Parathyroid adenoma (tissue), 2 donors: Measurements from ENCODE around the gene OSBPL3.

Source experiments
- H2AFZ ChIP-seq: fragments of 300-600 bp; sonication (generic); one replicate; pipeline ENCODE4 v1.7.0; 2017; ENCODE audit warnings: antibody characterized with exemption, mild to moderate bottlenecking
- H3K27ac ChIP-seq: fragments of 300-600 bp; sonication (generic); one replicate; pipeline ENCODE4 v1.7.0; 2017
- H3K27me3 ChIP-seq: fragments of 300-600 bp; sonication (generic); one replicate; pipeline ENCODE4 v1.7.0; 2017; ENCODE audit warnings: low read length; ENCODE audit not compliant: control insufficient read depth, insufficient read depth
- H3K36me3 ChIP-seq: fragments of 300-600 bp; sonication (generic); one replicate; pipeline ENCODE4 v1.7.0; 2017; ENCODE audit warnings: low read length; ENCODE audit not compliant: control insufficient read depth, insufficient read depth
- H3K4me1 ChIP-seq: fragments of 300-600 bp; sonication (generic); one replicate; pipeline ENCODE4 v1.7.0; 2017; ENCODE audit warnings: control low read depth
- H3K4me2 ChIP-seq: fragments of 300-600 bp; sonication (generic); one replicate; pipeline ENCODE4 v1.7.0; 2017; ENCODE audit warnings: low read length
- H3K4me3 ChIP-seq: fragments of 300-600 bp; sonication (generic); one replicate; pipeline ENCODE4 v1.7.0; 2017; ENCODE audit warnings: low read depth, low read length
- H3K79me2 ChIP-seq: fragments of 300-600 bp; sonication (generic); one replicate; pipeline ENCODE4 v1.7.0; 2017; ENCODE audit warnings: control low read depth
- H3K9ac ChIP-seq: fragments of 300-600 bp; sonication (generic); one replicate; pipeline ENCODE4 v1.7.0; 2017; ENCODE audit warnings: mild to moderate bottlenecking
- H3K9me3 ChIP-seq: fragments of 300-600 bp; sonication (generic); one replicate; pipeline ENCODE4 v1.7.0; 2017; ENCODE audit warnings: low read length; ENCODE audit not compliant: control insufficient read depth
- CTCF ChIP-seq: fragments of 300-600 bp; sonication (generic); IDR thresholded peaks from one replicate; pipeline ENCODE4 v1.7.0; 2017; ENCODE audit warnings: antibody characterized with exemption, mild to moderate bottlenecking
- donor health status: primary hyperparathyroidism.

OSBPL3 gene

GRCh38 chr7:24995466-24995865, 15.5 kb upstream of the OSBPL3 start:
- no peak overlapping the region for H3K4me3 ChIP-seq
- no peaks in the 10 kb centered on the region for H3K36me3 ChIP-seq
- H2AFZ ChIP-seq, result no peak overlapping the region
- TF ChIP-seq CTCF, result no peak
- no peaks in the 10 kb centered on the region for H3K27me3 ChIP-seq
- no peaks in the 10 kb centered on the region for H3K79me2 ChIP-seq
- H3K9me3 ChIP-seq, result no peaks in the 10 kb centered on the region
- no peak overlapping the region for H3K4me2 ChIP-seq
- H3K27ac ChIP-seq, result no peak overlapping the region
- no peak overlapping the region for H3K9ac ChIP-seq
- H3K4me1 ChIP-seq, result no peaks in the 10 kb centered on the region

- Histone ChIP-seq H2AFZ (no peak overlapping the region), H3K36me3 (no peaks in the 10 kb centered on the region), H3K9me3 (no peaks in the 10 kb centered on the region), H3K4me3 (no peak overlapping the region), H3K4me2 (no peak overlapping the region), H3K27ac (no peak overlapping the region), H3K27me3 (no peaks in the 10 kb centered on the region), H3K9ac (no peak overlapping the region), H3K79me2 (no peaks in the 10 kb centered on the region), H3K4me1 (no peaks in the 10 kb centered on the region)
- no peak for TF ChIP-seq CTCF
Observed at GRCh38 chr7:24992314-24992713, 12.3 kb upstream of the OSBPL3 start.

GRCh38 chr7:24991353-24991752, 11.4 kb upstream of the OSBPL3 start:
- no peak overlapping the region for H3K9ac ChIP-seq
- no peaks in the 10 kb centered on the region for H3K36me3 ChIP-seq
- H3K4me1 ChIP-seq, result no peaks in the 10 kb centered on the region
- H3K27ac ChIP-seq, result no peak overlapping the region
- no peak overlapping the region for H2AFZ ChIP-seq
- no peaks in the 10 kb centered on the region for H3K9me3 ChIP-seq
- no peak overlapping the region for H3K4me2 ChIP-seq
- no peaks in the 10 kb centered on the region for H3K79me2 ChIP-seq
- no peaks in the 10 kb centered on the region for H3K27me3 ChIP-seq
- no peak overlapping the region for H3K4me3 ChIP-seq
- TF ChIP-seq CTCF, result no peak

GRCh38 chr7:24987331-24987842, 7.4 kb upstream of the OSBPL3 start:
- Histone ChIP-seq H3K9ac (no peak overlapping the region), H3K4me2 (no peak overlapping the region), H3K4me3 (no peak overlapping the region), H3K9me3 (no peaks in the 10 kb centered on the region), H3K4me1 (no peaks in the 10 kb centered on the region), H3K27ac (no peak overlapping the region), H2AFZ (no peak overlapping the region), H3K36me3 (no peaks in the 10 kb centered on the region), H3K79me2 (no peaks in the 10 kb centered on the region), H3K27me3 (no peaks in the 10 kb centered on the region)
- TF ChIP-seq CTCF, result no peak

GRCh38 chr7:24982917-24983316, 2.9 kb upstream of the OSBPL3 start:
- Histone ChIP-seq H2AFZ (no peak overlapping the region), H3K36me3 (no peaks in the 10 kb centered on the region), H3K4me2 (no peak overlapping the region), H3K27ac (no peak overlapping the region), H3K4me3 (no peak overlapping the region), H3K9ac (no peak overlapping the region), H3K4me1 (peaks cover 10% of the 10 kb centered on the region), H3K9me3 (no peaks in the 10 kb centered on the region), H3K79me2 (peaks cover 7% of the 10 kb centered on the region), H3K27me3 (no peaks in the 10 kb centered on the region)
- no peak for TF ChIP-seq CTCF
